Brain microvascular endothelial cell (primary cell): ENCODE measurements around the gene DOCK10.

Experiments used
- DNase-seq: peaks from one replicate; pipeline ENCODE4 v3.0.0-alpha.2; 2020
- H3K27ac ChIP-seq: fragments of 250-450 bp; sonication (Bioruptor Pico); 2 replicates; pipeline ENCODE4 v1.5.1; 2020; ENCODE audit warnings: mild to moderate bottlenecking, moderate library complexity
- H3K27me3 ChIP-seq: fragments of 250-450 bp; sonication (Bioruptor Pico); replicated peaks from 2 replicates; pipeline ENCODE4 v1.5.1; 2020; ENCODE audit warnings: mild to moderate bottlenecking
- H3K36me3 ChIP-seq: fragments of 250-450 bp; sonication (Bioruptor Pico); replicated peaks from 2 replicates; pipeline ENCODE4 v1.5.1; 2020; ENCODE audit warnings: mild to moderate bottlenecking
- H3K4me3 ChIP-seq: 2 replicates; pipeline ENCODE4 v1.5.1; 2011; ENCODE audit warnings: low read depth, mild to moderate bottlenecking, control low read depth, low read length, moderate library complexity
- in situ Hi-C: cut with HindIII; loops from 2 replicates; pipeline ENCODE4 v1.10.0; 2017; ENCODE audit warnings: low sequenced_read_pairs, low pct_ligation_motif_present
- TF ChIP-seq, protein P1 (sequence below): IDR thresholded peaks from 2 replicates; pipeline ENCODE4 v1.5.1; 2011; ENCODE audit warnings: low read depth, mild to moderate bottlenecking, moderate library complexity, low read length, control low read depth, inconsistent platforms; ENCODE audit errors: missing control alignments

The DOCK10 gene

GRCh38 chr2:224819075-224819474 is 223.2 kb downstream of the DOCK10 start:
- no peak overlapping the region for H3K4me3 ChIP-seq
- H3K27me3 ChIP-seq = no peaks in the 10 kb centered on the region
- no peak for DNase-seq
- in situ Hi-C loops = no loop called here
- TF ChIP-seq, protein P1, sequence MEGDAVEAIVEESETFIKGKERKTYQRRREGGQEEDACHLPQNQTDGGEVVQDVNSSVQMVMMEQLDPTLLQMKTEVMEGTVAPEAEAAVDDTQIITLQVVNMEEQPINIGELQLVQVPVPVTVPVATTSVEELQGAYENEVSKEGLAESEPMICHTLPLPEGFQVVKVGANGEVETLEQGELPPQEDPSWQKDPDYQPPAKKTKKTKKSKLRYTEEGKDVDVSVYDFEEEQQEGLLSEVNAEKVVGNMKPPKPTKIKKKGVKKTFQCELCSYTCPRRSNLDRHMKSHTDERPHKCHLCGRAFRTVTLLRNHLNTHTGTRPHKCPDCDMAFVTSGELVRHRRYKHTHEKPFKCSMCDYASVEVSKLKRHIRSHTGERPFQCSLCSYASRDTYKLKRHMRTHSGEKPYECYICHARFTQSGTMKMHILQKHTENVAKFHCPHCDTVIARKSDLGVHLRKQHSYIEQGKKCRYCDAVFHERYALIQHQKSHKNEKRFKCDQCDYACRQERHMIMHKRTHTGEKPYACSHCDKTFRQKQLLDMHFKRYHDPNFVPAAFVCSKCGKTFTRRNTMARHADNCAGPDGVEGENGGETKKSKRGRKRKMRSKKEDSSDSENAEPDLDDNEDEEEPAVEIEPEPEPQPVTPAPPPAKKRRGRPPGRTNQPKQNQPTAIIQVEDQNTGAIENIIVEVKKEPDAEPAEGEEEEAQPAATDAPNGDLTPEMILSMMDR = no peak
- no peak overlapping the region for H3K27ac ChIP-seq
- peaks cover 8% of the 10 kb centered on the region for H3K36me3 ChIP-seq

- Histone ChIP-seq H3K36me3 (peaks cover 8% of the 10 kb centered on the region), H3K27me3 (no peaks in the 10 kb centered on the region), H3K27ac (no peak overlapping the region), H3K4me3 (no peak overlapping the region)
- DNase-seq = no peak
- in situ Hi-C loops = no loop called here
- TF ChIP-seq, protein P1 = no peak
These were observed 224.6 kb downstream of the DOCK10 start for GRCh38 chr2:224817676-224818075.

DNA sequence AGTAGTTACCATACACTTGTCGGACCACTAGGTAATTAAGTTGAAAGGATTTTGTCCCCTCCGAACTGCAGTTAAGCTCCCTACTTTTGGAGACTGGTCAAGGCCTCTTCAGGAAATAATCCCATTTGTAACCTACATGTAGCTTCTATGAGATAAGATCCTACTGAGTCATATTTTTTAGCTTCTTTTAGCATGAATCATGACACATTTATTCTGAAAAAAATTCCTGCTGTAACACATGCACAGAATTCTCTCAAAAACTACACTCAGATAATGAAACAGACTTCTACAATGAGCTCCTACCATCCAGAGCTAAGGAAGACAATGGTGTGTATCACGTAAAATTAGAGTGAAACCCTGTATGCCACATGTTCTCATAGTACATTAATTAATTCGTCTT is 225.5 kb downstream of the DOCK10 start:
- H3K27me3 ChIP-seq = no peaks in the 10 kb centered on the region
- in situ Hi-C loops = no loop called here
- no peak overlapping the region for H3K4me3 ChIP-seq
- peak; percentile 34 for DNase-seq
- H3K36me3 ChIP-seq = peaks cover 8% of the 10 kb centered on the region
- TF ChIP-seq, protein P1 = no peak
- H3K27ac ChIP-seq = peak overlapping the region; percentile 69

GRCh38 chr2:224813578-224813977 is 228.7 kb downstream of the DOCK10 start:
- H3K27me3 ChIP-seq = no peaks in the 10 kb centered on the region
- H3K27ac ChIP-seq = no peak overlapping the region
- in situ Hi-C loops = no loop called here
- DNase-seq = no peak
- H3K4me3 ChIP-seq = no peak overlapping the region
- H3K36me3 ChIP-seq = peaks cover 3% of the 10 kb centered on the region
- TF ChIP-seq, protein P1 = no peak

- H3K4me3 ChIP-seq = no peak overlapping the region
- H3K27ac ChIP-seq = no peak overlapping the region
- DNase-seq = no peak
- peaks cover 22% of the 10 kb centered on the region for H3K36me3 ChIP-seq
- in situ Hi-C loops = no loop called here
- TF ChIP-seq, protein P1 = peak; percentile 32
- H3K27me3 ChIP-seq = no peaks in the 10 kb centered on the region
These were observed 234.9 kb downstream of the DOCK10 start for GRCh38 chr2:224807153-224807964.

DNA sequence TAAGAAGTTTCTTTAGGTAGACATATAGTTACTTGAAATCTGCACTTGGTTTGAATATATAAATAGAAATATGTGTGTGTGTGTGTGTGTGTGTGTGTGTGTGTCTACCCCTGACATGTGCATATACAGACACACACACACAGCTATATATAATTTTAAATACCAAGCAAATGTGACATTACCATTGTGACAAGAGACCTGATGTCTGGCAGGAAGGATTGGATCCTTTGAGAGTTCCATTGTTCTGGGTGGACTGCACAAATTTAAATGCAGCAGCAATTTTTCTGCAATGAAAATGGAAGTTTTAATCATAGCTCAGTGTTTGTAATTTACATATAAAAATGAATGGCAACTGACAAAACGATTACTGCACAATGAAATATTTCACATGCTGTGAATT is 238.3 kb downstream of the DOCK10 start:
- peaks cover 29% of the 10 kb centered on the region for H3K36me3 ChIP-seq
- no peak overlapping the region for H3K27ac ChIP-seq
- H3K27me3 ChIP-seq = no peaks in the 10 kb centered on the region
- no peak for DNase-seq
- H3K4me3 ChIP-seq = no peak overlapping the region
- in situ Hi-C loops = no loop called here
- TF ChIP-seq, protein P1 = no peak
